A375 (cell line): ENCODE results near the gene BANF1. TPM values are rescaled to one million over a fixed set of nuclear protein-coding genes. Genes with fewer than 3 reads are reported as not detected.

ENCODE experiments used
- total RNA-seq: library from RNA; depleted of rRNA; stranded (reverse); fragments of >200 nt; shearing (Covaris generic); gene quantifications from 2 replicates; pipeline ENCODE4 v1.2.3, GENCODE V29; 2014; rRNA removed

BANF1 gene
- 73.9 and 84.0 TPM in 2 replicates for total RNA-seq

GRCh38 chr11:66001942-66002647 lies at the start of gene BANF1, which contains the start of gene EIF1AD:
BANF1 (plus strand) TSS chr11:66002503; CDS start chr11:66003251, 748 bp downstream.
EIF1AD (minus strand) TSS chr11:66002157; CDS start chr11:66000389, 1,768 bp downstream.

GRCh38 chr11:65961267-65962140 lies 40.8 kb upstream of the BANF1 start, which contains the start of gene SART1:
SART1 (plus strand) TSS chr11:65961734; CDS start chr11:65961781, 47 bp downstream.

GRCh38 chr11:66011785-66012303 lies 9.5 kb downstream of the BANF1 start, which contains the start of gene CST6:
CST6 (plus strand) TSS chr11:66012008; CDS start chr11:66012045, 37 bp downstream.

GRCh38 chr11:66026017-66026529 lies 23.8 kb downstream of the BANF1 start, which contains the start of gene CATSPER1:
CATSPER1 (minus strand) TSS chr11:66026479; CDS start chr11:66026379, 100 bp downstream.

GRCh38 chr11:66048547-66049323 lies 46.4 kb downstream of the BANF1 start, which contains the start of gene GAL3ST3:
GAL3ST3 (minus strand) TSS chr11:66049161; CDS start chr11:66045415, 3,746 bp downstream.

GRCh38 chr11:66051766-66052663 lies 49.7 kb downstream of the BANF1 start, which contains the start of gene SF3B2:
SF3B2 (plus strand) TSS chr11:66052364; CDS start chr11:66052385, 21 bp downstream.

Other genes starting within 250 kb of the BANF1 start
- 23.7 and 24.5 TPM in 2 replicates for gene AP5B1, start 221.5 kb upstream of the BANF1 start, total RNA-seq
- 0.11 TPM in 2 replicates for gene OVOL1, start 215.4 kb upstream of the BANF1 start, total RNA-seq
- 0.13 TPM in 1 of 2 replicates, not detected in the other for gene SNX32, start 168.5 kb upstream of the BANF1 start, total RNA-seq
- gene CFL1, start 144.3 kb upstream of the BANF1 start, total RNA-seq: 2,320 and 2,361 TPM in 2 replicates
- 94.2 and 103 TPM in 2 replicates for gene MUS81, start 142.1 kb upstream of the BANF1 start, total RNA-seq
- 11.4 and 16.7 TPM in 2 replicates for gene EFEMP2, start 129.7 kb upstream of the BANF1 start, total RNA-seq
- 0.24 and 0.41 TPM in 2 replicates for gene CTSW, start 122.7 kb upstream of the BANF1 start, total RNA-seq
- gene FIBP, start 114.0 kb upstream of the BANF1 start, total RNA-seq: 307 and 389 TPM in 2 replicates
- 158 and 196 TPM in 2 replicates for gene CCDC85B, start 111.8 kb upstream of the BANF1 start, total RNA-seq
- gene FOSL1, start 102.1 kb upstream of the BANF1 start, total RNA-seq: 548 and 703 TPM in 2 replicates
- 17.5 and 22.0 TPM in 2 replicates for gene C11orf68, start 83.4 kb upstream of the BANF1 start, total RNA-seq
- 837 and 878 TPM in 2 replicates for gene DRAP1, start 83.1 kb upstream of the BANF1 start, total RNA-seq
- gene TSGA10IP, start 57.0 kb upstream of the BANF1 start, total RNA-seq: not detected in 2 replicates
- 230 and 245 TPM in 2 replicates for gene SART1, start 40.8 kb upstream of the BANF1 start, total RNA-seq
- gene EIF1AD, start 346 bp upstream of the BANF1 start, total RNA-seq: 50.8 and 60.5 TPM in 2 replicates
- gene CST6, start 9.5 kb downstream of the BANF1 start, total RNA-seq: 0.19 and 0.91 TPM in 2 replicates
- gene CATSPER1, start 24.0 kb downstream of the BANF1 start, total RNA-seq: 9.7 and 11.3 TPM in 2 replicates
- 0.30 and 0.34 TPM in 2 replicates for gene GAL3ST3, start 46.7 kb downstream of the BANF1 start, total RNA-seq
- gene SF3B2, start 49.9 kb downstream of the BANF1 start, total RNA-seq: 306 and 311 TPM in 2 replicates
- gene PACS1, start 67.8 kb downstream of the BANF1 start, total RNA-seq: 14.2 and 15.2 TPM in 2 replicates